Hematopoietic multipotent progenitor cell treated with erythropoietin and hydrocortisone succinate and interleukin-3 and kit ligand, for 15 days (in vitro differentiated cells): Measurements from ENCODE around the gene ITPR1.

Experiments
- DNase-seq: peaks from one replicate; pipeline ENCODE4 v3.0.0-alpha.2; 2015; ENCODE audit warnings: low spot score

ITPR1 gene

GRCh38 chr3:4533489-4534443, 40.6 kb downstream of the ITPR1 start:
- DNase-seq, result no peak

GRCh38 chr3:4534906-4535305, 41.8 kb downstream of the ITPR1 start:
- no peak for DNase-seq

GRCh38 chr3:4536260-4536659, 43.1 kb downstream of the ITPR1 start:
- no peak for DNase-seq

GRCh38 chr3:4540267-4540666, 47.1 kb downstream of the ITPR1 start:
- DNase-seq, result no peak

- no peak for DNase-seq
Observed at GRCh38 chr3:4543110-4543509, 50.0 kb downstream of the ITPR1 start.

- DNase-seq, result no peak
Observed at GRCh38 chr3:4546346-4547178, 53.4 kb downstream of the ITPR1 start.

- no peak for DNase-seq
Observed at GRCh38 chr3:4547799-4548198, 54.7 kb downstream of the ITPR1 start.

GRCh38 chr3:4548356-4548755, 55.2 kb downstream of the ITPR1 start:
- DNase-seq, result no peak

GRCh38 chr3:4548780-4549179, 55.6 kb downstream of the ITPR1 start:
- no peak for DNase-seq

- no peak for DNase-seq
Observed at GRCh38 chr3:4549896-4550295, 56.7 kb downstream of the ITPR1 start.

- no peak for DNase-seq
Observed at GRCh38 chr3:4551051-4551711, 58.0 kb downstream of the ITPR1 start.

- DNase-seq, result no peak
Observed at GRCh38 chr3:4551794-4552442, 58.8 kb downstream of the ITPR1 start.

GRCh38 chr3:4552811-4553210, 59.7 kb downstream of the ITPR1 start:
- DNase-seq, result no peak

GRCh38 chr3:4561661-4562060, 68.5 kb downstream of the ITPR1 start:
- DNase-seq, result no peak

GRCh38 chr3:4562595-4562994, 69.4 kb downstream of the ITPR1 start:
- DNase-seq, result no peak

GRCh38 chr3:4564270-4564669, 71.1 kb downstream of the ITPR1 start:
- DNase-seq, result no peak

- DNase-seq, result no peak
Observed at GRCh38 chr3:4564928-4565586, 71.9 kb downstream of the ITPR1 start.

GRCh38 chr3:4565809-4566501, 72.8 kb downstream of the ITPR1 start:
- no peak for DNase-seq

- no peak for DNase-seq
Observed at GRCh38 chr3:4568841-4569240, 75.7 kb downstream of the ITPR1 start.

- DNase-seq, result no peak
Observed at GRCh38 chr3:4570840-4571621, 77.9 kb downstream of the ITPR1 start.
